ENCODE measurements around the gene SCYL1.

Gene SCYL1

DNA sequence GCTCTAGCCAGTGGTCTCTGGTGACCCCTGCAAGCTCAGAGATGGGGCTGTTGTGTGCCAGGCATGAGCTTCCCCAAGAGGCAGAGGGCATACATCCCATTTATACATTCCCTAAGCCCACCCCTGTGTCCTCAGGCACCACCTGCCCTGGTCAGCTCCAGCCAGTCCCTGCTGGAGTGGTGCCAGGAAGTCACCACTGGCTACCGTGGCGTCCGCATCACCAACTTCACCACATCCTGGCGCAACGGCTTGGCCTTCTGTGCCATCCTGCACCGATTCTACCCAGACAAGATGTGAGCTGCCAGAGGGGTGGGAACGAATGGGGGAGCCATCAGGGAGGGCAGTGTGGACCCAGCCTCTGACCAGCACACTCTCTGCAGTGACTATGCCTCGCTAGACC, 59.2 kb downstream of the SCYL1 start:
- no peak overlapping the region for H3K4me3 ChIP-seq (ENCODE audit: low read depth, low read length)
- DNase-seq (ENCODE audit: low read depth), result no peak
- TF ChIP-seq CTCF (IDR thresholded peaks at IDR 0.05; ENCODE audit: low read depth, low read length, missing control alignments), result no peak

DNA sequence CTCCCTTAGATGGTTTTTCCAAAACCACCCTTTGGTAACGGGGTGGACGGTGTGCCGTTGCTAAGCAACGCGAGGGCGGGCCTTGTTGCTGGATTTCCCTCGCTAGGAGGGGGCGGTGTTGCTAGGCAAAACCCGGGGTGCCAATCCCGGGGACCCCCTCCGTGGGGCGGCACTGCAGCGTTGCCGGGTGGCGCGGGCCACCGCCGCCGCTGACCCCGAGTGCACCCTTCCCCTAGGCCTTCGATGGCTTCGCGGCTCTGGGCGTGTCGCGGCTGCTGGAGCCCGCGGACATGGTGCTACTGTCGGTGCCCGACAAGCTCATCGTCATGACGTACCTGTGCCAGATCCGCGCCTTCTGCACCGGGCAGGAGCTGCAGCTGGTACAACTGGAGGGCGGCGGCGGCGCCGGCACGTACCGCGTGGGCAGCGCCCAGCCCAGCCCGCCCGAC, 59.9 kb downstream of the SCYL1 start:
- no peak for TF ChIP-seq CTCF (IDR thresholded peaks at IDR 0.05; ENCODE audit: low read depth, low read length, missing control alignments)
- H3K4me3 ChIP-seq (ENCODE audit: low read depth, low read length), result no peak overlapping the region
- DNase-seq (ENCODE audit: low read depth), result no peak

DNA sequence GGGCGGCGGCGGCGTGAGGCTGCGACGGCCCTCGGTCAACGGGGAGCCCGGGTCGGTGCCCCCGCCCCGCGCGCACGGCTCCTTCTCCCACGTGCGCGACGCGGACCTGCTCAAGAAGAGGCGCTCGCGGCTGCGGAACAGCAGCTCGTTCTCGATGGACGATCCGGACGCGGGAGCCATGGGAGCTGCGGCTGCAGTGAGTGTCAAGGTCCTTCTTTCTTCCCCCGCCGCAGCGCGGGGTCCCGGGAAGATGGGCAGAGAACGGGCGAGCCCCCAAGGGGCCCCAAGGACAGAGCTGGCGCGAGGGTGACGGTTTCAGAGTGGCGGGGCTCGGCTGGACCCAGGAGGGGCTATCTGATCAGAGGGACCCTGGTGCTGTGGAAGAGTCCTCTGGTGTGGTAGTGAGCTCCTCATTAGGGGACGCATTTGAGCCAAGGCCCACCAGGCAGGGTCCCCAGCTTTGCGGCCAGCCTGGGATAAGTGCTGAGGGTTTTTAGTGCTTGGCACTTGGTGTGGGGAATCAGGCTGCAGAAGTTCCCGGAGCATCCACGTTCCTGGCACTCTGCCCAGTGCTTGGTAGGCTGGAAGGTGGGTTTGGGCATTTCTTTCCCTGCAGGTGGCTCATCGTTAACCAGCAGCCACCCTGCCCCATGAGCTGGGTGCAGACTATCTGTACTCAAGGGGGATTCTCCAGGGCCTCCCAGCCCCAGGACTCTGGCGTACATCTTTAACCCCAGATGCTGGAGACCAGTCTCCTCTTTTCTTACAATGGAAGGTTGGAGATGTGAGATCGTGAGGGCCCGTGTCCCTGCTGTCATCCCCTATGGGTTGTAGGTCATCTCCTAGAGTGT, 60.7 kb downstream of the SCYL1 start:
- no peak for DNase-seq (ENCODE audit: low read depth)

DNA sequence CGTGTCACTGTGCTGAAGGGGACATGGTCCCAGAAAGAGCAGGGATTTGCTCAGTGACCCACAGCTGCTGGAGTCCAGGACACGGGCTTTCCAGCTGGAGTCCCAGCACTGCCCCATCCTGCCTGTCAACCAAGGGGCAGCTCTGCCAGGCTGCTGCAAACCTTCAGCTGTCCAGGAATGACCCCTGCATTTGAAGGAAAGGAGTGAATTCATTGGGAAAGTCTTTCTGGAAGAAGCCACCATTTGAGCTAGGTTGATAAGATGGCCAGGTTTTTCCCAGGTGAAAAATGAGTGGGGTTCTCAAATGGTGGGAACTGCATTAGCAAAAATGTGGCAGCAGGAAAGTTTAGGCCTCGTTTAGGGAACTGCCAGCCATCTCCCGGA, 61.4 kb downstream of the SCYL1 start:
- no peak overlapping the region for H3K4me3 ChIP-seq (ENCODE audit: low read depth, low read length)
- DNase-seq (ENCODE audit: low read depth), result no peak
- TF ChIP-seq CTCF (IDR thresholded peaks at IDR 0.05; ENCODE audit: low read depth, low read length, missing control alignments), result no peak

More for the DNA sequence above, 60.7 kb downstream of the SCYL1 start:
- no peak for TF ChIP-seq CTCF (IDR thresholded peaks at IDR 0.05; ENCODE audit: low read depth, low read length, missing control alignments)
- H3K4me3 ChIP-seq (ENCODE audit: low read depth, low read length), result no peak overlapping the region

GRCh38 chr11:65586676-65587075, 61.8 kb downstream of the SCYL1 start:
- no peak for DNase-seq (ENCODE audit: low read depth)
- H3K4me3 ChIP-seq (ENCODE audit: low read depth, low read length), result no peak overlapping the region
- TF ChIP-seq CTCF (IDR thresholded peaks at IDR 0.05; ENCODE audit: low read depth, low read length, missing control alignments), result no peak

Data from GM12864 (cell line).